KOPT-K1 (cell line): ENCODE data around the gene KIAA0513.

Source experiments
- H3K27ac ChIP-seq: fragments of 200-600 bp; sonication (generic); 2 replicates; pipeline ENCODE4 v1.5.1; 2016; ENCODE audit warnings: antibody characterized with exemption, mild to moderate bottlenecking, low read depth, low read length; ENCODE audit not compliant: poor library complexity, severe bottlenecking
- H3K36me3 ChIP-seq: fragments of 200-600 bp; sonication (generic); 2 replicates; pipeline ENCODE4 v1.5.1; 2017; ENCODE audit warnings: antibody characterized with exemption, mild to moderate bottlenecking, low read length, moderate library complexity; ENCODE audit not compliant: insufficient read depth
- H3K9me3 ChIP-seq: fragments of 200-600 bp; sonication (generic); 2 replicates; pipeline ENCODE4 v1.5.1; 2017; ENCODE audit warnings: antibody characterized with exemption, low read length, mild to moderate bottlenecking; ENCODE audit not compliant: insufficient read depth, poor library complexity, severe bottlenecking

KIAA0513 gene

GRCh38 chr16:85062323-85062722, 34.7 kb downstream of the KIAA0513 start:
- H3K9me3 ChIP-seq: no peaks in the 10 kb centered on the region
- no peaks in the 10 kb centered on the region for H3K36me3 ChIP-seq
- H3K27ac ChIP-seq: no peak overlapping the region

- Histone ChIP-seq H3K27ac (no peak overlapping the region), H3K9me3 (no peaks in the 10 kb centered on the region), H3K36me3 (no peaks in the 10 kb centered on the region)
Observed at GRCh38 chr16:85062845-85063244, 35.2 kb downstream of the KIAA0513 start.

- H3K27ac ChIP-seq: no peak overlapping the region
- H3K9me3 ChIP-seq: no peaks in the 10 kb centered on the region
- H3K36me3 ChIP-seq: no peaks in the 10 kb centered on the region
Observed at GRCh38 chr16:85064186-85064585, 36.6 kb downstream of the KIAA0513 start.

GRCh38 chr16:85065099-85065498, 37.5 kb downstream of the KIAA0513 start:
- H3K9me3 ChIP-seq: no peaks in the 10 kb centered on the region
- no peaks in the 10 kb centered on the region for H3K36me3 ChIP-seq
- H3K27ac ChIP-seq: no peak overlapping the region

- Histone ChIP-seq H3K9me3 (no peaks in the 10 kb centered on the region), H3K36me3 (no peaks in the 10 kb centered on the region), H3K27ac (no peak overlapping the region)
Observed at GRCh38 chr16:85066346-85066885, 38.8 kb downstream of the KIAA0513 start.

GRCh38 chr16:85067024-85067423, 39.4 kb downstream of the KIAA0513 start:
- Histone ChIP-seq H3K36me3 (no peaks in the 10 kb centered on the region), H3K27ac (no peak overlapping the region), H3K9me3 (no peaks in the 10 kb centered on the region)

GRCh38 chr16:85067426-85067825, 39.8 kb downstream of the KIAA0513 start:
- no peaks in the 10 kb centered on the region for H3K9me3 ChIP-seq
- no peaks in the 10 kb centered on the region for H3K36me3 ChIP-seq
- H3K27ac ChIP-seq: no peak overlapping the region

- H3K9me3 ChIP-seq: no peaks in the 10 kb centered on the region
- H3K36me3 ChIP-seq: no peaks in the 10 kb centered on the region
- H3K27ac ChIP-seq: no peak overlapping the region
Observed at GRCh38 chr16:85068746-85069145, 41.2 kb downstream of the KIAA0513 start.

- Histone ChIP-seq H3K36me3 (no peaks in the 10 kb centered on the region), H3K9me3 (no peaks in the 10 kb centered on the region), H3K27ac (no peak overlapping the region)
Observed at GRCh38 chr16:85069171-85069570, 41.6 kb downstream of the KIAA0513 start.

- H3K9me3 ChIP-seq: no peaks in the 10 kb centered on the region
- H3K27ac ChIP-seq: no peak overlapping the region
- no peaks in the 10 kb centered on the region for H3K36me3 ChIP-seq
Observed at GRCh38 chr16:85072076-85072860, 44.7 kb downstream of the KIAA0513 start.

- no peaks in the 10 kb centered on the region for H3K9me3 ChIP-seq
- no peak overlapping the region for H3K27ac ChIP-seq
- H3K36me3 ChIP-seq: no peaks in the 10 kb centered on the region
Observed at GRCh38 chr16:85072947-85073346, 45.4 kb downstream of the KIAA0513 start.

GRCh38 chr16:85074225-85074914, 46.8 kb downstream of the KIAA0513 start:
- no peak overlapping the region for H3K27ac ChIP-seq
- H3K9me3 ChIP-seq: no peaks in the 10 kb centered on the region
- H3K36me3 ChIP-seq: no peaks in the 10 kb centered on the region

- no peaks in the 10 kb centered on the region for H3K9me3 ChIP-seq
- no peak overlapping the region for H3K27ac ChIP-seq
- no peaks in the 10 kb centered on the region for H3K36me3 ChIP-seq
Observed at GRCh38 chr16:85075236-85075924, 47.8 kb downstream of the KIAA0513 start.

GRCh38 chr16:85077039-85077438, 49.4 kb downstream of the KIAA0513 start:
- H3K9me3 ChIP-seq: no peaks in the 10 kb centered on the region
- no peaks in the 10 kb centered on the region for H3K36me3 ChIP-seq
- no peak overlapping the region for H3K27ac ChIP-seq

GRCh38 chr16:85077576-85078125, 50.1 kb downstream of the KIAA0513 start:
- Histone ChIP-seq H3K36me3 (no peaks in the 10 kb centered on the region), H3K9me3 (no peaks in the 10 kb centered on the region), H3K27ac (no peak overlapping the region)
